Bronchial smooth muscle cell (primary cell): ENCODE data around the gene AADACL2. TPM values are rescaled to one million over a fixed set of nuclear protein-coding genes. Genes with fewer than 3 reads are reported as not detected.

Experiments used
- total RNA-seq: library from RNA; depleted of rRNA; stranded (reverse); fragments of >200 nt; gene quantifications from 2 replicates; pipeline ENCODE4 v1.2.1, GENCODE V29; 2014

AADACL2 gene, protein sequence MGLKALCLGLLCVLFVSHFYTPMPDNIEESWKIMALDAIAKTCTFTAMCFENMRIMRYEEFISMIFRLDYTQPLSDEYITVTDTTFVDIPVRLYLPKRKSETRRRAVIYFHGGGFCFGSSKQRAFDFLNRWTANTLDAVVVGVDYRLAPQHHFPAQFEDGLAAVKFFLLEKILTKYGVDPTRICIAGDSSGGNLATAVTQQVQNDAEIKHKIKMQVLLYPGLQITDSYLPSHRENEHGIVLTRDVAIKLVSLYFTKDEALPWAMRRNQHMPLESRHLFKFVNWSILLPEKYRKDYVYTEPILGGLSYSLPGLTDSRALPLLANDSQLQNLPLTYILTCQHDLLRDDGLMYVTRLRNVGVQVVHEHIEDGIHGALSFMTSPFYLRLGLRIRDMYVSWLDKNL
- not detected in 2 replicates for total RNA-seq

GRCh38 chr3:151733613-151734012, at the start of gene AADACL2:
Gene AADACL2 (plus strand): TSS chr3:151733927. CDS start chr3:151734036, 109 bp downstream.

Other genes starting within 250 kb of the AADACL2 start
- gene AADAC, start 80.2 kb downstream of the AADACL2 start, total RNA-seq: 0.09 and 0.63 TPM in 2 replicates
- not detected in 2 replicates for gene SUCNR1, start 139.7 kb downstream of the AADACL2 start, total RNA-seq